Spleen (tissue), 11 donors: ENCODE measurements around the gene RNF141. TPM values are rescaled to one million over a fixed set of nuclear protein-coding genes. Genes with fewer than 3 reads are reported as not detected.

Experiments
- DNase-seq: peaks from one replicate; pipeline ENCODE4 v3.0.0-alpha.2; 2020
- H3K27ac ChIP-seq, 8 donors: fragments of 200-600 bp; sonication (generic) in 7 of 8; 1 replicate in 4 of 8; 2 replicates in 4 of 8; pipeline versions ENCODE4 v1.5.0 to v1.8.0; 2016 to 2021; ENCODE audit warnings: inconsistent platforms in 4 of 8, mild to moderate bottlenecking in 4 of 8, moderate library complexity in 1 of 8
- H3K27me3 ChIP-seq, 7 donors: fragments of 200-600 bp; sonication (generic) in 6 of 7; replicated peaks in 1 of 7; 1 replicate in 4 of 7; 2 replicates in 3 of 7; pipeline versions ENCODE4 v1.5.0 to v1.8.0; 2016 to 2021; ENCODE audit warnings: inconsistent platforms in 3 of 7, mild to moderate bottlenecking in 1 of 7
- H3K36me3 ChIP-seq, 6 donors: fragments of 200-600 bp; sonication (generic) in 5 of 6; 1 replicate in 4 of 6; 2 replicates in 2 of 6; pipeline versions ENCODE4 v1.5.0 to v1.8.0; 2016 to 2021; ENCODE audit warnings: inconsistent platforms in 2 of 6
- H3K4me1 ChIP-seq, 6 donors: fragments of 200-600 bp; sonication (generic) in 5 of 6; 1 replicate in 3 of 6; 2 replicates in 3 of 6; pipeline versions ENCODE4 v1.5.0 to v1.8.0; 2016 to 2021; ENCODE audit warnings: inconsistent platforms in 3 of 6
- H3K4me3 ChIP-seq, 8 donors: fragments of 200-600 bp; sonication (generic) in 7 of 8; 1 replicate in 4 of 8; 2 replicates in 4 of 8; pipeline versions ENCODE4 v1.5.0 to v1.8.0; 2016 to 2021; ENCODE audit warnings: inconsistent platforms in 4 of 8, mild to moderate bottlenecking in 4 of 8, moderate library complexity in 2 of 8
- H3K9me3 ChIP-seq, 8 donors: fragments of 200-600 bp; sonication (generic) in 7 of 8; 1 replicate in 4 of 8; 2 replicates in 4 of 8; pipeline versions ENCODE4 v1.5.0 to v1.8.0; 2016 to 2021; ENCODE audit warnings: inconsistent platforms in 4 of 8
- POLR2A ChIP-seq, 3 donors: fragments of 450-650 bp; IDR thresholded peaks; one replicate each; pipeline ENCODE4 v1.5.1; 2017; ENCODE audit warnings: antibody characterized with exemption in 3 of 3, mild to moderate bottlenecking in 1 of 3
- POLR2AphosphoS5 ChIP-seq, 3 donors: sonication (generic); formaldehyde crosslinking; IDR thresholded peaks; one replicate each; pipeline ENCODE4 v1.5.1; 2017; ENCODE audit warnings: antibody characterized with exemption in 3 of 3
- WGBS, 5 donors: extraction: QIAGEN DNeasy Blood & Tissue Kit in 3 of 5; methylation state at CpG; one replicate each; pipeline versions ENCODE4 v1.1.5 to v1.1.7; 2013 to 2018; 5-methylcytosine and 5-hydroxymethylcytosine counted together
- intact Hi-C: fragments of 100-400 bp; cut with DNase I; formaldehyde crosslinking; loops from one replicate; pipeline ENCODE4 v1.15.0; 2023; ENCODE audit warnings: low total_unique reads
- polyA plus RNA-seq, 3 donors: library from polyadenylated mRNA; stranded (reverse); fragments of 200-250 nt; gene quantifications; one replicate each; pipeline ENCODE4 v1.2.1, GENCODE V29; 2013
- total RNA-seq, 7 donors: library from RNA; depleted of rRNA in 3 of 7; stranded (reverse); fragments of >200 nt in 3 of 7; fragmentation: NEBNext Ultra II Directional in 4 of 7; extraction: Animal tissue kit (Norgen Biotek cat#: 25700) in 4 of 7; gene quantifications; one replicate each; pipeline versions ENCODE4 v1.1.0 to v1.2.1, GENCODE V29; 2016 to 2021
- TF ChIP-seq, protein P1 (sequence below), 11 experiments: fragments of 200-600 bp in 7 of 11; fragments of 450-650 bp in 4 of 11; sonication (generic) in 4 of 11; IDR thresholded peaks in 8 of 11; conservative IDR thresholded peaks in 3 of 11; 1 replicate in 7 of 11; 2 replicates in 4 of 11; pipeline versions ENCODE4 v1.4.0 to v1.8.0; 2016 to 2021; ENCODE audit warnings: antibody characterized with exemption in 11 of 11, inconsistent platforms in 4 of 11, mild to moderate bottlenecking in 1 of 11
- donor health status: healthy with polysubstance abuse.
- donor health status: DM: no; HTN: no; CAD: no; lungs with moderate emphysema.
- donor health status: DM: no; HTN: no; CAD: no.
- donor health status: Bipolar disorder and iron deficiency.
- donor health status: healthy.
- donor health status: DM: no; HTN: no; CAD: no.
- donor health status: DM: yes; HTN: yes; CAD: no.

The RNF141 gene
- total and polyA plus RNA-seq, 10 donors: 13.3 to 86.2 (median 48.8) TPM

DNA sequence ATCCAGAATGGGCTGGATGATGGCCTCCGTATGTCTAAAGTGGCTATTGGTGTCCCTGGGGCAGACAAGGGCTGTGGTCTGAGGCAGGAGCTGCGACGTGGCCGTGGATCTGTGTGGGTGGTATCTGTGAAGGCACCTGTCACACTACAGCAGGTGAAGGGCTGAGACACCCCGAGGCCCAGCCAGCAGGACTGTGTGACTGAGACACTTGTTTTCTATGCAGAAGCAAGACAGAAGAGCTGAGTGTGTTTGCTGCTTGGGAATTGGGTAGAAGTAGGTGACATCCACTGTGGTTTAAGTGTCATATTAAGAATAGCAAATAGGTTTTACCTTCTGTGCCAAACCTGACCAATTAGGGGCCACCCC lies 51.0 kb downstream of the RNF141 start:
- DNase-seq: no peak
- intact Hi-C loops: no loop called here
- Histone ChIP-seq H3K4me1 (peaks cover 7 to 43% (median 32%) of the 10 kb centered on the region in 6 donors), H3K27ac (peak overlapping the region in 6 of 8 donors; percentile 33 to 86 (median 78)), H3K4me3 (no peak overlapping the region), H3K9me3 (no peaks in the 10 kb centered on the region), H3K36me3 (peaks cover 2 to 100% (median 50%) of the 10 kb centered on the region in 6 donors), H3K27me3 (no peaks in the 10 kb centered on the region)
- TF ChIP-seq, protein P1, sequence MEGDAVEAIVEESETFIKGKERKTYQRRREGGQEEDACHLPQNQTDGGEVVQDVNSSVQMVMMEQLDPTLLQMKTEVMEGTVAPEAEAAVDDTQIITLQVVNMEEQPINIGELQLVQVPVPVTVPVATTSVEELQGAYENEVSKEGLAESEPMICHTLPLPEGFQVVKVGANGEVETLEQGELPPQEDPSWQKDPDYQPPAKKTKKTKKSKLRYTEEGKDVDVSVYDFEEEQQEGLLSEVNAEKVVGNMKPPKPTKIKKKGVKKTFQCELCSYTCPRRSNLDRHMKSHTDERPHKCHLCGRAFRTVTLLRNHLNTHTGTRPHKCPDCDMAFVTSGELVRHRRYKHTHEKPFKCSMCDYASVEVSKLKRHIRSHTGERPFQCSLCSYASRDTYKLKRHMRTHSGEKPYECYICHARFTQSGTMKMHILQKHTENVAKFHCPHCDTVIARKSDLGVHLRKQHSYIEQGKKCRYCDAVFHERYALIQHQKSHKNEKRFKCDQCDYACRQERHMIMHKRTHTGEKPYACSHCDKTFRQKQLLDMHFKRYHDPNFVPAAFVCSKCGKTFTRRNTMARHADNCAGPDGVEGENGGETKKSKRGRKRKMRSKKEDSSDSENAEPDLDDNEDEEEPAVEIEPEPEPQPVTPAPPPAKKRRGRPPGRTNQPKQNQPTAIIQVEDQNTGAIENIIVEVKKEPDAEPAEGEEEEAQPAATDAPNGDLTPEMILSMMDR (IDR thresholded peaks at IDR 0.05 in 8 of 11, conservative IDR thresholded peaks at IDR 0.05 in 3 of 11): no peak
- 74 to 89% (median 81%) methylated on average over 4 to 5 of the region's 5 CpGs for WGBS, 5 donors

DNA sequence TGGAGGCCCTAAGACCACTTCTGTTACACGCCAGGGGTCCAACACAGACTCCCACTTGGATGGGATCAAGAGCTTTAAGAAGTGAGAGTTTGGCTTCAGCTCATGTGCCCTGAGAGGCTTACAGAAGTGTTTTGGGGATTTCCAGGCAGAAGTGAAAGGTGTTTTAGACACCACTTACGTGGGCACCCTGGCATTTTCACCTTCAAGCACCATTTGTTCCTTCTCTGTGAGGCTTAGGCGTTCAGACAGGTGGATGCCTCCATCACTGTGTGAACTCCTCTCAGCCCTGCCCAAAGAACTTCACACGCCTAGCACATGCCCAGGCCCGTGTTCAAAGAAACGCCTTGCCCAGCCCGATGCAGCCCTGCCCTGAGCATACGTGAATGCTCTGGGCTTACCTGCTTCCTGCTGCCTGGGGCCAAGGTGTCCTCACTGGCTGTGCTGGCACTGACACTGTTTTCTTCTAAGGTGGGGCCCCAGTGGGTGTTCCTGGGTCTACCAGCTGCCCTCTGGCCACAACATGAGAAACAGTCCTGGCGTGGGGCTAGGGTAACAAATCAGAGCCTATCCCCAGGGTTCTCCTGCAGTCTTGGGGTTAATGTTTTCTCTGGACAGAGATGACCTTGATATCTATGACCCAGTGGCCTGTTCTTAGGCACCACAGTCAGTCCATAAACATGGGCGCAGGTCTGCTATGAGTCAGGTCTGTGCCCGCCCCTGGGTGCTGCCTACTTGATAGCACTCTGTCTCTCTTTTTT lies 51.9 kb downstream of the RNF141 start:
- TF ChIP-seq, protein P1 (IDR thresholded peaks at IDR 0.05 in 8 of 11, conservative IDR thresholded peaks at IDR 0.05 in 3 of 11): no peak
- peak; percentile 67 to 69 (median 67) for TF ChIP-seq POLR2AphosphoS5 (IDR thresholded peaks at IDR 0.05)
- WGBS, 5 donors: 60 to 84% (median 75%) methylated on average over 11 of the region's 11 CpGs
- Histone ChIP-seq H3K4me3 (no peak overlapping the region), H3K4me1 (peaks cover 7 to 43% (median 32%) of the 10 kb centered on the region in 6 donors), H3K27me3 (no peaks in the 10 kb centered on the region), H3K36me3 (peaks cover 0 to 100% (median 50%) of the 10 kb centered on the region in 6 donors), H3K27ac (peak overlapping the region; percentile 33 to 86 (median 69)), H3K9me3 (no peaks in the 10 kb centered on the region)
- intact Hi-C loops: no loop called here
- peak; percentile 81 for DNase-seq

DNA sequence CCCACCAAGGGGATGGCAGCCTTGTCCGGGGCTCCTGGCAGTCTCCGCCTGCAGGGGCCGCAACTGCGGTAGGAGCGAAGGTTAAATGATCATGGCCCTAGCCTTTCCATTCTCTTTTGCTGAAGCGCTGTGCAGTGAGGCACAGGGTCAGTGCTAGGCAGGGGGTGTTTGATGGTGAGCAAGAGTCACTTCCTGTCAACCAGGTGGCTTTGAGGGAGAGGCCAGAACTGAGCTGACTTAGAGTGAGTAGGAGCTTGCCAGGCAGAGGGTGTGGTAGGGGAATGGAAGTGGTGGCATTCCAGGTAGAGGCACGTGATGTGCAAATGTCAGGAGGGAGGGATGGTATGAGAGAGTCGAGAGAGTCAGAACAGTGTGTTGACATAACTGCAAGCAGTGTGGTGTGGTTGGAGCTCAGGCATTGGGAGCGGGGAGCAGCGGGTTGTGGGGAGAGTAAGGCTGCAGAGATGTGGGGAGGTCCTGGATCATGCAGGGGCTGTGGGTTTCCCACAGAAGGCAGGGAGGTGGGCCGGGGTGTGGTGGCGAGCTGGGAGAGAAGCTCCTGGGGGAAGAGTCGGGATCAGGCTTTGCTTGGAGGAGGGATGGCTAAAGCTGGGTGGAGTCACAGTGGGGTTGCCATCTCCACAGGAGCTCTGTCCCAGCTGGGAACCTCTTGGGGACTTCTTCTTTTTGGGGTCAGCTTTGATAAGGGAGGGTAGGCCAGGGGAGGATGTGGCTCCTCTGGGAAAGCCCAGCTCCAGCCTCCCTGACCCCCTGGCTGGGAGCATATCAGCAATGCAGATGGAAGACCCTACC lies 52.7 kb downstream of the RNF141 start:
- intact Hi-C loops: no loop called here
- Histone ChIP-seq H3K27ac (peak overlapping the region; percentile 33 to 86 (median 69)), H3K4me3 (no peak overlapping the region), H3K4me1 (peaks cover 7 to 43% (median 32%) of the 10 kb centered on the region in 6 donors), H3K36me3 (peaks cover 0 to 100% (median 48%) of the 10 kb centered on the region in 6 donors), H3K27me3 (no peaks in the 10 kb centered on the region), H3K9me3 (no peaks in the 10 kb centered on the region)
- DNase-seq: no peak
- TF ChIP-seq POLR2AphosphoS5 (IDR thresholded peaks at IDR 0.05): no peak
- TF ChIP-seq, protein P1 (IDR thresholded peaks at IDR 0.05 in 8 of 11, conservative IDR thresholded peaks at IDR 0.05 in 3 of 11): no peak
- no peak for TF ChIP-seq POLR2A (IDR thresholded peaks at IDR 0.05)
- WGBS, 5 donors: 86 to 93% (median 92%) methylated on average over 13 of the region's 13 CpGs
